SK-N-SH (cell line): ENCODE results near the gene TKT. TPM values are rescaled to one million over a fixed set of nuclear protein-coding genes. Genes with fewer than 3 reads are reported as not detected.

Source experiments
- CTCF ChIA-PET: fragments of 300-600, 350-600 bp; formaldehyde crosslinking; extraction: SDS; loops from one replicate; lab custom pipeline; 2021; lab: Yijun Ruan, JAX
- POLR2A ChIA-PET: fragments of 350-600 bp; sonication (Branson Sonifier 250); formaldehyde crosslinking; extraction: SDS; loops from one replicate; lab custom pipeline; 2020; ENCODE audit warnings: antibody characterized with exemption, inconsistent platforms; lab: Yijun Ruan, JAX
- DNase-seq: peaks from one replicate; pipeline ENCODE4 v3.0.0; 2012
- H2AFZ ChIP-seq: fragments of 200-600 bp; sonication (generic); 2 replicates; pipeline ENCODE4 v1.8.1; 2016; ENCODE audit warnings: antibody characterized with exemption, mild to moderate bottlenecking, low read depth
- H3F3A ChIP-seq: fragments of 200-600 bp; sonication (generic); replicated peaks from 2 replicates; pipeline ENCODE3; 2016; ENCODE audit warnings: antibody characterized with exemption, mild to moderate bottlenecking; ENCODE audit not compliant: insufficient read depth
- H3K27ac ChIP-seq, 2 experiments: fragments of 200-500 bp in 1 of 2; fragments of 200-600 bp in 1 of 2; sonication (Bioruptor generic) in 1 of 2; sonication (generic), shearing (Covaris generic) in 1 of 2; 2 replicates each; pipeline versions ENCODE4 v1.5.1 to v1.6.1; 2014 to 2016; ENCODE audit warnings: low read depth in 2 of 2, inconsistent platforms in 1 of 2, low read length in 1 of 2, mild to moderate bottlenecking in 1 of 2, mixed read lengths in 1 of 2
- H3K27me3 ChIP-seq: fragments of 200-600 bp; sonication (generic), shearing (Covaris generic); 2 replicates; pipeline ENCODE4 v1.6.1; 2016; ENCODE audit warnings: mixed run types; ENCODE audit not compliant: insufficient read depth
- H3K36me3 ChIP-seq, 2 experiments: fragments of 200-500 bp in 1 of 2; fragments of 200-600 bp in 1 of 2; sonication (Bioruptor generic) in 1 of 2; sonication (generic) in 1 of 2; replicated peaks in 1 of 2; 2 replicates each; pipeline versions ENCODE3 to v1.5.1; 2014 to 2016; ENCODE audit warnings: low read length in 1 of 2, mild to moderate bottlenecking in 1 of 2; ENCODE audit not compliant: insufficient read depth in 2 of 2, control insufficient read depth in 1 of 2
- H3K4me1 ChIP-seq, 2 experiments: fragments of 200-500 bp in 1 of 2; fragments of 200-600 bp in 1 of 2; sonication (Bioruptor generic) in 1 of 2; sonication (generic), shearing (Covaris generic) in 1 of 2; 2 replicates each; pipeline versions ENCODE4 v1.5.1 to v1.6.1; 2014 to 2016; ENCODE audit warnings: low read depth in 1 of 2, low read length in 1 of 2, mixed run types in 1 of 2; ENCODE audit not compliant: insufficient read depth in 2 of 2, control insufficient read depth in 1 of 2
- H3K4me2 ChIP-seq: fragments of 200-600 bp; sonication (generic), shearing (Covaris generic); 2 replicates; pipeline ENCODE4 v1.6.1; 2017; ENCODE audit warnings: mixed run types
- H3K4me3 ChIP-seq, 2 experiments: fragments of 200-500 bp in 1 of 2; fragments of 200-600 bp in 1 of 2; sonication (Bioruptor generic) in 1 of 2; sonication (generic), shearing (Covaris generic) in 1 of 2; 2 replicates each; pipeline versions ENCODE4 v1.5.1 to v1.8.1; 2014 to 2016; ENCODE audit warnings: low read depth in 2 of 2, inconsistent platforms in 1 of 2, low read length in 1 of 2, mild to moderate bottlenecking in 1 of 2, mixed read lengths in 1 of 2, moderate library complexity in 1 of 2
- H3K79me2 ChIP-seq: fragments of 200-600 bp; sonication (generic); 2 replicates; pipeline ENCODE4 v1.8.1; 2017; ENCODE audit warnings: mild to moderate bottlenecking; ENCODE audit not compliant: insufficient read depth
- H3K9ac ChIP-seq: fragments of 200-600 bp; sonication (generic); 2 replicates; pipeline ENCODE4 v1.6.1; 2017; ENCODE audit warnings: mixed run types
- H3K9me2 ChIP-seq: fragments of 200-600 bp; sonication (generic); 2 replicates; pipeline ENCODE4 v1.6.1; 2017; ENCODE audit warnings: mixed run types
- H3K9me3 ChIP-seq: fragments of 200-600 bp; sonication (generic); 2 replicates; pipeline ENCODE4 v1.6.1; 2017; ENCODE audit warnings: mixed run types, mild to moderate bottlenecking, moderate library complexity
- H4K20me1 ChIP-seq: fragments of 200-600 bp; sonication (generic); 2 replicates; pipeline ENCODE4 v1.6.1; 2017; ENCODE audit warnings: mild to moderate bottlenecking, mixed run types; ENCODE audit not compliant: insufficient read depth
- CTCF ChIP-seq: fragments of 200-600 bp; sonication (generic); IDR thresholded peaks from 2 replicates; pipeline ENCODE4 v1.6.1; 2017; ENCODE audit warnings: antibody characterized with exemption, mild to moderate bottlenecking, moderate library complexity
- ELF1 ChIP-seq: IDR thresholded peaks from 2 replicates; pipeline ENCODE4 v1.4.0; 2012
- FOXM1 ChIP-seq: IDR thresholded peaks from 2 replicates; pipeline ENCODE4 v1.4.0; 2012; ENCODE audit warnings: low read depth, mild to moderate bottlenecking
- GABPA ChIP-seq: IDR thresholded peaks from 2 replicates; pipeline ENCODE4 v1.4.0; 2012; ENCODE audit warnings: low read depth, mild to moderate bottlenecking
- MEF2A ChIP-seq: IDR thresholded peaks from 2 replicates; pipeline ENCODE4 v1.4.0; 2012; ENCODE audit warnings: low read depth, borderline replicate concordance
- NFIC ChIP-seq: IDR thresholded peaks from 2 replicates; pipeline ENCODE4 v1.4.0; 2012; ENCODE audit warnings: borderline replicate concordance
- PBX3 ChIP-seq: IDR thresholded peaks from 2 replicates; pipeline ENCODE4; 2012
- RCOR1 ChIP-seq: fragments of 150-350 bp; IDR thresholded peaks from 2 replicates; pipeline ENCODE4 v1.6.1; 2017; ENCODE audit warnings: antibody characterized with exemption, low read length
- RFX5 ChIP-seq: IDR thresholded peaks from 2 replicates; pipeline ENCODE4 v1.6.1; 2012; ENCODE audit warnings: mild to moderate bottlenecking, improper control_type of control experiment, low read length
- SIN3A ChIP-seq: IDR thresholded peaks from 2 replicates; pipeline ENCODE4 v1.6.1; 2012; ENCODE audit warnings: low read depth, mild to moderate bottlenecking, low read length, moderate library complexity, borderline replicate concordance
- SMC3 ChIP-seq: IDR thresholded peaks from 2 replicates; pipeline ENCODE4 v1.6.1; 2012; ENCODE audit warnings: low read depth, low read length, improper control_type of control experiment
- TAF1 ChIP-seq: IDR thresholded peaks from 2 replicates; pipeline ENCODE4 v1.6.1; 2012; ENCODE audit warnings: low read depth, mild to moderate bottlenecking, low read length, moderate library complexity, borderline replicate concordance
- YY1 ChIP-seq: IDR thresholded peaks from 2 replicates; pipeline ENCODE4 v1.4.0; 2012; ENCODE audit warnings: low read depth, mild to moderate bottlenecking
- ZBTB33 ChIP-seq: IDR thresholded peaks from 2 replicates; pipeline ENCODE4 v1.4.0; 2012; ENCODE audit warnings: low read depth, borderline replicate concordance
- WGBS: methylation state at CpG from one replicate; pipeline ENCODE4 v1.1.6; 2017; ENCODE audit warnings: low lambda C conversion rate; 5-methylcytosine and 5-hydroxymethylcytosine counted together
- polyA plus RNA-seq, 3 experiments: library from polyadenylated mRNA; depleted of rRNA; stranded (reverse); fragments of >200 nt; gene quantifications; 2 replicates each; pipeline ENCODE4 v1.2.3, GENCODE V29; 2012

The TKT gene
- polyA plus RNA-seq, 1 of the 3 experiments (the other 2 are of a cell fraction), result 144 TPM

GRCh38 chr3:53223541-53223966 is 32.3 kb downstream of the TKT start:
- no peak overlapping the region for H3K4me3 ChIP-seq
- H3K9me3 ChIP-seq, result no peaks in the 10 kb centered on the region
- H3K79me2 ChIP-seq, result no peaks in the 10 kb centered on the region
- H3F3A ChIP-seq, result peaks cover 17% of the 10 kb centered on the region
- no peaks in the 10 kb centered on the region for H3K4me1 ChIP-seq
- no peaks in the 10 kb centered on the region for H3K9me2 ChIP-seq
- no peaks in the 10 kb centered on the region for H4K20me1 ChIP-seq
- peaks cover 29 to 59% of the 10 kb centered on the region in 2 experiments for H3K36me3 ChIP-seq
- ChIA-PET CTCF (interaction anchor here (1.1 kb wide), 1 partner anchor 28 kb away, joined by 5 read pairs; no protein-coding TSS in a partner anchor), POLR2A (no interaction called here)
- TF ChIP-seq SMC3 (no peak), SIN3A (no peak), CTCF (no peak), FOXM1 (no peak), RCOR1 (no peak), ZBTB33 (no peak), NFIC (no peak)
- H2AFZ ChIP-seq, result no peak overlapping the region
- DNase-seq, result no peak
- no peak overlapping the region for H3K9ac ChIP-seq
- 100% methylated on average over 3 of the region's 9 CpGs for WGBS
- H3K4me2 ChIP-seq, result no peak overlapping the region
- H3K27ac ChIP-seq, result no peak overlapping the region
- H3K27me3 ChIP-seq, result no peaks in the 10 kb centered on the region

GRCh38 chr3:53223025-53223424 is 32.8 kb downstream of the TKT start:
- Histone ChIP-seq H2AFZ (no peak overlapping the region), H3K36me3 (peaks cover 23 to 54% of the 10 kb centered on the region in 2 experiments), H3K4me3 (no peak overlapping the region), H3K9ac (no peak overlapping the region), H3K27me3 (no peaks in the 10 kb centered on the region), H4K20me1 (no peaks in the 10 kb centered on the region), H3F3A (peaks cover 17% of the 10 kb centered on the region), H3K4me1 (no peaks in the 10 kb centered on the region), H3K9me2 (no peaks in the 10 kb centered on the region), H3K9me3 (no peaks in the 10 kb centered on the region), H3K79me2 (no peaks in the 10 kb centered on the region), H3K27ac (no peak overlapping the region), H3K4me2 (no peak overlapping the region)
- ChIA-PET POLR2A (no interaction called here), CTCF (interaction anchor here (4.1 kb wide), 1 partner anchor 27 kb away, joined by 18 read pairs; no protein-coding TSS in a partner anchor)
- no peak for DNase-seq
- WGBS, result 60% methylated on average over 3 of the region's 7 CpGs
- TF ChIP-seq RFX5, result no peak
- no peak for TF ChIP-seq FOXM1
- TF ChIP-seq PBX3, result no peak
- TF ChIP-seq MEF2A, result no peak
- TF ChIP-seq ZBTB33, result no peak
- TF ChIP-seq GABPA, result no peak
- no peak for TF ChIP-seq TAF1
- TF ChIP-seq YY1, result no peak
- TF ChIP-seq SIN3A, result no peak
- TF ChIP-seq ELF1, result no peak
